ENCODE measurements around the gene ZNF772. TPM values are rescaled to one million over a fixed set of nuclear protein-coding genes. Genes with fewer than 3 reads are reported as not detected.

ZNF772 gene
- total RNA-seq, 2 experiments from 2014 or later = 7.7 to 8.8 TPM

Other genes starting within 250 kb of the ZNF772 start
- 1 to 10 TPM in 1 of 2 experiments, under 1 TPM in 1; 0.70 to 1.2 TPM for gene AURKC, start 246.5 kb downstream of the ZNF772 start, total RNA-seq
- gene ZNF805, start 236.9 kb downstream of the ZNF772 start, total RNA-seq = 10 to 100 TPM in 1 of 2 experiments, 1 to 10 TPM in 1; 9.4 to 11.3 TPM
- gene ZNF460, start 197.1 kb downstream of the ZNF772 start, total RNA-seq = 10 to 100 TPM; 55.2 to 67.2 TPM
- gene ZNF543, start 157.1 kb downstream of the ZNF772 start, total RNA-seq = 1 to 10 TPM; 8.8 to 9.4 TPM
- 10 to 100 TPM in 1 of 2 experiments, 1 to 10 TPM in 1; 9.3 to 10.2 TPM for gene ZNF304, start 126.3 kb downstream of the ZNF772 start, total RNA-seq
- gene TRAPPC2B, start 114.0 kb downstream of the ZNF772 start, total RNA-seq = 10 to 100 TPM in 1 of 2 experiments, 1 to 10 TPM in 1; 9.8 to 11.2 TPM
- 1 to 10 TPM; 3.5 to 4.4 TPM for gene ZNF547, start 114.0 kb downstream of the ZNF772 start, total RNA-seq
- 10 to 100 TPM; 23.8 to 28.8 TPM for gene ZNF548, start 87.7 kb downstream of the ZNF772 start, total RNA-seq
- gene ZNF17, start 66.4 kb downstream of the ZNF772 start, total RNA-seq = 10 to 100 TPM; 14.3 to 14.6 TPM
- 10 to 100 TPM; 13.1 to 13.3 TPM for gene ZNF749, start 42.2 kb downstream of the ZNF772 start, total RNA-seq
- under 1 TPM; 0.15 to 0.28 TPM for gene VN1R1, start 20.4 kb downstream of the ZNF772 start, total RNA-seq
- 10 to 100 TPM; 10.1 to 10.5 TPM for gene ZNF419, start 10.2 kb upstream of the ZNF772 start, total RNA-seq
- gene ZNF773, start 22.4 kb upstream of the ZNF772 start, total RNA-seq = 1 to 10 TPM; 8.5 to 9.7 TPM
- 1 to 10 TPM; 6.6 to 6.7 TPM for gene ZNF549, start 49.8 kb upstream of the ZNF772 start, total RNA-seq
- gene ZNF550, start 82.3 kb upstream of the ZNF772 start, total RNA-seq = 10 to 100 TPM; 13.7 to 14.2 TPM
- gene ZNF416, start 101.3 kb upstream of the ZNF772 start, total RNA-seq = 1 to 10 TPM; 5.3 to 5.7 TPM
- 10 to 100 TPM; 10.6 to 11.5 TPM for gene ZIK1, start 106.6 kb upstream of the ZNF772 start, total RNA-seq
- gene ZNF530, start 122.3 kb upstream of the ZNF772 start, total RNA-seq = 10 to 100 TPM; 10.6 to 12.4 TPM
- 10 to 100 TPM; 17.8 to 19.0 TPM for gene ZNF134, start 136.7 kb upstream of the ZNF772 start, total RNA-seq
- gene ZNF211, start 155.6 kb upstream of the ZNF772 start, total RNA-seq = 10 to 100 TPM; 14.2 to 15.1 TPM
- not detected for gene ZSCAN4, start 191.4 kb upstream of the ZNF772 start, total RNA-seq
- gene ZNF551, start 204.4 kb upstream of the ZNF772 start, total RNA-seq = 10 to 100 TPM; 13.3 to 16.7 TPM
- 1 to 10 TPM; 4.0 to 5.6 TPM for gene ZNF154, start 231.6 kb upstream of the ZNF772 start, total RNA-seq

All from activated CD8-positive, alpha-beta memory T cell treated with anti-CD3 and anti-CD28 coated beads, Interleukin-2, amount 10 ng/mL, durations not matched to agents 7 days and 5 days (primary cell).